ENCODE results near the gene MYO16.

- TF ChIP-seq GATA2 (IDR thresholded peaks at IDR 0.05; ENCODE audit: low read depth, low read length) (no peak), GATA3 (IDR thresholded peaks at IDR 0.05; ENCODE audit: low read depth, low read length) (no peak)
These were observed 363.9 kb downstream of the MYO16 start for GRCh38 chr13:108993346-108993745.
